ENCODE data around the gene DLEC1.

Gene DLEC1

GRCh38 chr3:37997342-37997741 is 41.7 kb upstream of the DLEC1 start:
- no peak for TF ChIP-seq CTCF (conservative IDR thresholded peaks at IDR 0.05; ENCODE audit: low read length)
- no peak overlapping the region for H3K4me3 ChIP-seq (ENCODE audit: low read length)
- DNase-seq (ENCODE audit: low read depth), result no peak

- no peak overlapping the region for H3K4me3 ChIP-seq (ENCODE audit: low read length)
- no peak for DNase-seq (ENCODE audit: low read depth)
- no peak for TF ChIP-seq CTCF (conservative IDR thresholded peaks at IDR 0.05; ENCODE audit: low read length)
Observed at GRCh38 chr3:37997791-37998370, 41.1 kb upstream of the DLEC1 start.

GRCh38 chr3:37999836-38000235 is 39.2 kb upstream of the DLEC1 start:
- H3K4me3 ChIP-seq (ENCODE audit: low read length), result no peak overlapping the region
- TF ChIP-seq CTCF (conservative IDR thresholded peaks at IDR 0.05; ENCODE audit: low read length), result no peak
- no peak for DNase-seq (ENCODE audit: low read depth)

- no peak for TF ChIP-seq CTCF (conservative IDR thresholded peaks at IDR 0.05; ENCODE audit: low read length)
- DNase-seq (ENCODE audit: low read depth), result no peak
- no peak overlapping the region for H3K4me3 ChIP-seq (ENCODE audit: low read length)
Observed at GRCh38 chr3:38000242-38000916, 38.6 kb upstream of the DLEC1 start.

GRCh38 chr3:38000965-38001455 is 38.0 kb upstream of the DLEC1 start:
- H3K4me3 ChIP-seq (ENCODE audit: low read length), result no peak overlapping the region
- DNase-seq (ENCODE audit: low read depth), result no peak
- no peak for TF ChIP-seq CTCF (conservative IDR thresholded peaks at IDR 0.05; ENCODE audit: low read length)

GRCh38 chr3:38001456-38002081 is 37.4 kb upstream of the DLEC1 start:
- DNase-seq (ENCODE audit: low read depth), result no peak
- TF ChIP-seq CTCF (conservative IDR thresholded peaks at IDR 0.05; ENCODE audit: low read length), result no peak
- H3K4me3 ChIP-seq (ENCODE audit: low read length), result no peak overlapping the region

Measured in AG10803 (cell line).